ENCODE results near the gene ZNF286A.
"Not testable (repeated sequence)": the region's sequence is repeated elsewhere in the genome, so short reads cannot be mapped to it uniquely, and the experiment has no call there.

DNA sequence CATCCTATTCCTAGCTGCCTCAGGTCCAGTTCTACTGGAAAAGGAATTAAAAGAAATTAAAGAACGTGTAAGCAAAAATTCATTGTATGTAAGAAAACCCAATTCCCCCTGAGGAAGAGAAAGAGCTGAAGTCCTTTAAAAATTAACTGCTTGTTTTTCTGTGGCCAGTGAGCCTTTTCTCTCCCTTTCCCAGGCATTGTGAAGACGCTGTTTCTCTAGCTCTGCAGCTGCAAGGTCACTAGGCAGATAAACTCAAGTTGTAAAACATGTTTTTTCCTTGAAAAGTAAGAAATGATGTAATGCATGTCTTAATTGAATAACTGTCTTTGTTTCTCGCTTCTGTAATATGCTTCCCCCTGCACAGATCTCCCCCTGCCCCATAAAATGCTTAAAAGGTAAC is 45.2 kb upstream of the ZNF286A start:
- TF ChIP-seq, protein P1, sequence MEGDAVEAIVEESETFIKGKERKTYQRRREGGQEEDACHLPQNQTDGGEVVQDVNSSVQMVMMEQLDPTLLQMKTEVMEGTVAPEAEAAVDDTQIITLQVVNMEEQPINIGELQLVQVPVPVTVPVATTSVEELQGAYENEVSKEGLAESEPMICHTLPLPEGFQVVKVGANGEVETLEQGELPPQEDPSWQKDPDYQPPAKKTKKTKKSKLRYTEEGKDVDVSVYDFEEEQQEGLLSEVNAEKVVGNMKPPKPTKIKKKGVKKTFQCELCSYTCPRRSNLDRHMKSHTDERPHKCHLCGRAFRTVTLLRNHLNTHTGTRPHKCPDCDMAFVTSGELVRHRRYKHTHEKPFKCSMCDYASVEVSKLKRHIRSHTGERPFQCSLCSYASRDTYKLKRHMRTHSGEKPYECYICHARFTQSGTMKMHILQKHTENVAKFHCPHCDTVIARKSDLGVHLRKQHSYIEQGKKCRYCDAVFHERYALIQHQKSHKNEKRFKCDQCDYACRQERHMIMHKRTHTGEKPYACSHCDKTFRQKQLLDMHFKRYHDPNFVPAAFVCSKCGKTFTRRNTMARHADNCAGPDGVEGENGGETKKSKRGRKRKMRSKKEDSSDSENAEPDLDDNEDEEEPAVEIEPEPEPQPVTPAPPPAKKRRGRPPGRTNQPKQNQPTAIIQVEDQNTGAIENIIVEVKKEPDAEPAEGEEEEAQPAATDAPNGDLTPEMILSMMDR (IDR thresholded peaks at IDR 0.05): not testable (repeated sequence)
- not testable (repeated sequence) for TF ChIP-seq EP300 (IDR thresholded peaks at IDR 0.05)

Data from upper lobe of left lung (tissue), 4 donors.